ENCODE measurements around the gene TTC33.
A peak's percentile ranks its signal among the peaks of the same experiment; 100 is the strongest.

The TTC33 gene

DNA sequence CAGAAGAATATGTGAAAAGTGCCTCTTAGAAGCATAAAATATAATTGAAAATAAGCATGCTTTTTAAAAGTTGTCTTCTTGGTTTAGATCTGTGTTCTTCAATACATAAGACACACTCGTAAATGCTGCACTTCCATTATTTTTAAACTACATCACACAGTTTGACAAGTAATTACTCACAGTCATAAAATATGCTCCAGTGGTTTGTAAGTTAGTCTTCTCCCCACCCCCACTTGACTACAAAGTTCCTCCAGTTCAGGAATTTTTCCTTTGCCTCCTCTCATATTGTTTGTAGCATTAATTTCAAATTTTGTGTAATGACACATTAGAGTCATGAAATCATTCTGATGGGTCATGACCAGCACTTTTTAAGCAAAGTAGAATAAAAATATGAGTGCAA is 136.3 kb downstream of the TTC33 start:
- Mint-ChIP-seq H3K9me3 (no peaks in the 10 kb centered on the region), H3K27ac (no peak overlapping the region), H3K36me3 (ENCODE audit: low read depth) (no peaks in the 10 kb centered on the region), H3K4me1 (ENCODE audit: low read depth) (peaks cover 50% of the 10 kb centered on the region), H3K27me3 (no peaks in the 10 kb centered on the region), H3K4me3 (no peak overlapping the region)
- no peak for DNase-seq

DNA sequence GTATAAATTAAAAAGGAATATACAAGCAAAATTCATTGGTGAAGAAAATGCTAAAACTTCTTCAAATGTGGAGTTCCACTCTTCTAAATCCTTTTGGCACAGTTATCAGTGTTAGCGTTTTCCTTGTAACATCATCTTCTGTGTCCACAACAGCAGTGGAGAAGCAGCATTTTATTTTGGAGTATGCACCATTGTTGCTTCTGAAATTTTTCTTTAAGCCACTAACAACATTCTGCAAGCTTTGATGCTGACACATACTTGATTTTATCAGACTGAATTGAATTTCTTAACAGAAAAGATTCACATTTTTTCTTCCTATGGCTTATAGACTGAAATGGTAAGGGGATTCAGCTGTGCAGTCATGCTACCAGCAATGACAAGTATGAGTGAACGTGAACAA is 136.8 kb downstream of the TTC33 start:
- Mint-ChIP-seq H3K4me3 (no peak overlapping the region), H3K4me1 (ENCODE audit: low read depth) (peaks cover 48% of the 10 kb centered on the region), H3K27me3 (no peaks in the 10 kb centered on the region), H3K36me3 (ENCODE audit: low read depth) (no peaks in the 10 kb centered on the region), H3K27ac (no peak overlapping the region), H3K9me3 (no peaks in the 10 kb centered on the region)
- DNase-seq: no peak

DNA sequence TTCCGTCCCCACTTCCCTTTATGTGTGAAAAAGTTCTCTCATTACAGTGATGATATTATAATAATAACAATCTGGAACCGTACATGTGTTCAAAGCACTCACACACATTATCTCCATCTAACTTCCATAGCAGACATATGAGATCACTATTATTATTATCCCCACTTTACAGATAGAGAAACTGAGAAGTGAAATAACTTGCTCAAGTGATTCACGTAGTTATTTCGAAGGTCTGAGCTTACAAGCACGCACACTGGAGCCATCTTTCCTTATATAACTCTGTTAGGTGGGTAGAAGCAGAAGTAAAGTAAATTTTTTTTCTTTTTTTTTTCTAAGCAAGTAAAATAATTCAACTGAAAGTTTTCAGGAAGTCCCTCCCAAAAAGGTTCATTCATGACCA is 139.0 kb downstream of the TTC33 start:
- H3K4me3 Mint-ChIP-seq: no peak overlapping the region
- no peak overlapping the region for H3K27ac Mint-ChIP-seq
- H3K4me1 Mint-ChIP-seq (ENCODE audit: low read depth): peaks cover 32% of the 10 kb centered on the region
- no peaks in the 10 kb centered on the region for H3K36me3 Mint-ChIP-seq (ENCODE audit: low read depth)
- H3K9me3 Mint-ChIP-seq: no peaks in the 10 kb centered on the region
- no peak for DNase-seq
- H3K27me3 Mint-ChIP-seq: no peaks in the 10 kb centered on the region

DNA sequence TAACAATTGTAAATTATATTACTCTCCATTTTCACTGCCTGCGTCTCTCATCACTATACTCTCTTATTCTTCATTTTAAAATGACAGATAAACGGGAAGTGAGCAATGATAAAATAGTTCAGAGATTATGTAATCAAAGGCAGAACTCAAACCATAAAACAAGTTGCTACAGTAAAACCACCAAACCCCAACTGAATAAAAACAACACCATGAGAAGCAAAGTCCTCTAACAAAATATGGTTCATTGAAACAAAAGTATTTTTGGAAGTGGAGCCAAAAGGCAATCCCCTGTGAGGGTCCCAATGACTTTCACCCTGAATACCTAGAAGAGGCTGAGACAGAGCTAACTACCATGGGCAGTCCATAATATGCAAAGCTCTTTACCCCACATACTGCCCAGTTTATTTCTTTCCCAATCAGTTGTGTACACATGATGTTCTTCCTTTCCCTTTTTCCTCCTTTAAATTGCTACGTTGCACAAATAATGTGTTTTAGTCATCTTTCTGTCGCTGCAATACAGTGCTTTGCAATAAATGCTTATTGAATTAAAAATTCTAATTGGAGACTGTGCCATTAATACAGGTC is 140.1 kb downstream of the TTC33 start:
- no peak overlapping the region for H3K27ac Mint-ChIP-seq
- H3K36me3 Mint-ChIP-seq (ENCODE audit: low read depth): no peaks in the 10 kb centered on the region
- H3K4me3 Mint-ChIP-seq: no peak overlapping the region
- peaks cover 2% of the 10 kb centered on the region for H3K9me3 Mint-ChIP-seq
- H3K27me3 Mint-ChIP-seq: no peaks in the 10 kb centered on the region
- no peak for DNase-seq
- peaks cover 31% of the 10 kb centered on the region for H3K4me1 Mint-ChIP-seq (ENCODE audit: low read depth)

DNA sequence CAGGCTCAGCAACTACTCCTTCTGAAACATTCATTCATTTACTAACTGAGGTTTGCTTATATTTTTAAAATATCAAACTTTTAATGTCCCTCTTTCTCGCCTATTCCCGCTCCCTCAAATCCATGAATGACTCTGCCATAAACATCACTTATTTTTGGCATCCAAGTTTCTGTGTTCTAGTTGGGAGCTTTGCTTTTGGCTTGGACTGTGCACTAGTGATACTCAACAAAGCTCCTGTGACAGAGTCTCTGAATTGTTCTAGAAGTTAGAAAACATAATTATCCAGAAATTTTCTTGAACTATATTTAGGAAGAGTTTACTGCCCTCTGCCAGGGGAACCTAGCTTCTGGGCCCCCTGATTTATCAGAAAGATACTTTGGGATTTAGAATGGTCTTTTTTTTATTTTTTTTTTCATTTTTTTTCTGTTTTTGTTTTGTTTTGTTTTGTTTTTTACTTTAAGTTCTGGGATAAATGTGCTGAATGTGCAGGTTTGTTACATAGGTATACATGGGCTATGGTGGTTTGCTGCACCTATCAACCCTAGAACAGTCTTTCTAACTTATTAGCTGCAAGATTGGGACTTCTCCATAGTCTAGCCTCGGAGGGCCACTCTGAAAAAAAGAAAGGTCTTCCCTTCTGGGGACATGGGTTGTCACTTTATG is 140.7 kb downstream of the TTC33 start:
- Mint-ChIP-seq H3K4me3 (no peak overlapping the region), H3K9me3 (peaks cover 2% of the 10 kb centered on the region), H3K4me1 (ENCODE audit: low read depth) (peaks cover 31% of the 10 kb centered on the region), H3K27ac (no peak overlapping the region), H3K27me3 (no peaks in the 10 kb centered on the region), H3K36me3 (ENCODE audit: low read depth) (no peaks in the 10 kb centered on the region)
- no peak for DNase-seq

DNA sequence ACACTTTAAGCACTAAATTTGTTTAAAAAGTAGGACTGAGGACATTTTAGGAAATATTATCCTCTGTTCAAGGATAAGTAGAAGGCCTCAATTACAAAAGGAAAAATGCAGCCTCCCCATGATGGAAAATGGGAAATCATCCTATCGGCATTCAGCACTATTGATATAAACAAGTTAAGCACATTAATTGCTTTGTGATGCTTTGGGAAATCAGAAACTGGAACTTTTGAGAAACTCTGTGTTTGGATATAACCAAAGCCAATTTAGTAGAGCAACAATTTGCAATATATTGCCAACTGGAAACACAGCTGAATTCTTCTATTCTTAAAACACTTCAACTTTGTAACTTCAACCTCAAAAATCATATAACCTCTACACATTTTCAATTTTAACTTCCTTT is 141.3 kb downstream of the TTC33 start:
- no peaks in the 10 kb centered on the region for H3K27me3 Mint-ChIP-seq
- H3K4me1 Mint-ChIP-seq (ENCODE audit: low read depth): peaks cover 30% of the 10 kb centered on the region
- H3K36me3 Mint-ChIP-seq (ENCODE audit: low read depth): no peaks in the 10 kb centered on the region
- H3K4me3 Mint-ChIP-seq: no peak overlapping the region
- no peak for DNase-seq
- no peak overlapping the region for H3K27ac Mint-ChIP-seq
- peaks cover 2% of the 10 kb centered on the region for H3K9me3 Mint-ChIP-seq

DNA sequence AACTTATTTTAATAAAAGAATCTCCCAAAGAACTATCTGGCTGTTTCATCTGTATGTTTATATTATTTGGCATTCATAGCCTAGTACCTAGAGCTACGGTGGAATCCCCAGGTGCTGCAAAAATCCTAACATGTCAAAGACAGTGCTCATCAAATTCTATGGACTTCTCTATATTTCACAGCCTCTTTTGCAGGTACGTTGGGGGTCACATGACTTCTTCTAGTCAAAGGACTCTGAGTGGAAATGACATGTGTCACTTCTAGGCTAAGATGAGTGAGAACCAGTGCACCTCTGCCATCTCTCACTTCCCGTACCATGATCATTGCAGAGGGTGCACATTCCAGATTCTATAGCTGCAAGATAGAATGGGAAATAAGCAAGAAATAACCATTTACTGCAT is 148.6 kb downstream of the TTC33 start:
- Mint-ChIP-seq H3K36me3 (ENCODE audit: low read depth) (no peaks in the 10 kb centered on the region), H3K4me1 (ENCODE audit: low read depth) (peaks cover 27% of the 10 kb centered on the region), H3K9me3 (peaks cover 2% of the 10 kb centered on the region), H3K27me3 (no peaks in the 10 kb centered on the region), H3K27ac (no peak overlapping the region), H3K4me3 (no peak overlapping the region)
- no peak for DNase-seq

DNA sequence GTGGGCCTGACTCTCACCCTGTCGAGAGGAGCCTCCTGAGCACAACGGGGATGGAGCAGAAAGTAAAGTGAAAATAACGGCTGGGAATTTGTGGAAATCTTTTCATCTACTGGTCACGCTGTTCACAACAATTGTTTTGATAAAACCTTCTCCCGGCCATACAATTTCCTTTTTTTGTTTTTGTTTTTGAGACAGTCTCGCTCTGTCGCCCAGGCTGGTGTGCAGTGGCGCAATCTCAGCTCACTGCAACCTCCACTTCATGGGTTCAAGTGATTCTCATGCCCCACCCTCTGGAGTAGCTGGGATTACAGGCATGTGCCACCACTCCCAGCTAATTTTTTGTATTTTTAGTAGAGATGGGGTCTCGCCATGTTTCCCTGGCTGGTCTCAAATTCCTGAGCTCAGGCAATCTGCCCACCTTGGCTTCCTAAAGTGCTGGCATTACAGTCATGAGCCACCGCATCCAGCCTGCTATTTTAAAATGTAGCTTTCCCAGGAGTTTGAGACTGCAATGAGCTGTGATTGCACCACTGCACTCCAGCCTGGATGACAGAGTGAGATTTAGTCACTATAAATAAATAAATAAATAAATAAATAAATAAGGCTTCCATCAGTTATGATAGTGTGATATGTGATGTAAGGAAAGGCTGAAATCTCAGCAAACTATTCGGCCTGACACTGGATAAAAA is 149.5 kb downstream of the TTC33 start:
- DNase-seq: no peak
- H3K27ac Mint-ChIP-seq: no peak overlapping the region
- no peaks in the 10 kb centered on the region for H3K27me3 Mint-ChIP-seq
- no peaks in the 10 kb centered on the region for H3K36me3 Mint-ChIP-seq (ENCODE audit: low read depth)
- H3K4me3 Mint-ChIP-seq: peak overlapping the region; percentile 42
- peaks cover 34% of the 10 kb centered on the region for H3K4me1 Mint-ChIP-seq (ENCODE audit: low read depth)
- peaks cover 2% of the 10 kb centered on the region for H3K9me3 Mint-ChIP-seq

DNA sequence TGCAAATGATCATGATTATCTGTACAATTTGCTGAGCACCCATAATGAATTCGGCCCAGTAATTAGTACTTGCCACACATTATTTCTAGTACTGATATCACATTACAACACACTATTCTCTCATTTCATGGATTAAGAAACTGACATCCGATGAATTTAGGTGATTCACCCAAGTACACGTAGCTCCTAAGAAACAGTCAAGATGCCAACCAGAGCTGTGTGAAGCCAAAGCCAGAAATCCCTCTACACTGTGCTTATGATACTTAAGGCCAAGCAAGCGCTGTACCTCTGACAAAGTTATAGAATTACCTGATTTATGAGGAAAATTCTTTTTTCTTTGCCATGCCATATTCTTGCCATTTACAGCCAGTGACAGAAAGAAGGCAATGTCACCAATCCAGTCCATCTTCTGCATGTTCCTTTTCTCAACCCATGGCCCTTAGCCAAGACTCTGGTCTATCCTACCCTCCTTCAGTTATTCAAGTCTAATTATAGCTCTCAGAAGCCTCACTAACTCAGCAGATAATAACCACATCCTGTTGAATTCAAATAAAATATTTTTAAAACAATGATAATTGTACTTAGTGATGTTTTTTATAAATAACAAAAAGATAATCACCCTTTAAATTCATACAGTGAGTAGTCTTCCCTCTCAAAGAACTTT is 150.3 kb downstream of the TTC33 start:
- Mint-ChIP-seq H3K4me3 (no peak overlapping the region), H3K27me3 (no peaks in the 10 kb centered on the region), H3K36me3 (ENCODE audit: low read depth) (no peaks in the 10 kb centered on the region), H3K4me1 (ENCODE audit: low read depth) (peaks cover 41% of the 10 kb centered on the region), H3K9me3 (no peaks in the 10 kb centered on the region), H3K27ac (peak overlapping the region; percentile 50)
- no peak for DNase-seq

DNA sequence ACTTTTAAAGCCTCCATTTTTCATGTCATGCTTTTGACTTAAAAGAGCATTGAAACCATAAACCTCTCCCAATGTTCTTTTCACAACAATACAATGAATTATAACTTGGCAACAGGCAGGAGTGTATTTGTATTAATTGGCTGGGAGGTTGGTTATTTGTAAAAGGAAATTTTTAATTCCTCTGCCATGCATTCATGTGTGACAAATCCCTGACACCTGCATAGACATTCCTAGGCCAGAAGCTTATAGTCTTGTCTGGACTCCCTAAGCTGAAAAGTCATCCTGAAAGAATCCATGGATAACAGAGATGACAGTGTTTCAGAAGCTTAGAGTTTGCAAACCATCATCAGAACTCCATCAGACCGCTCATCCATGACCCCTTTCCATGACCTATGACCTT is 152.4 kb downstream of the TTC33 start:
- no peak overlapping the region for H3K27ac Mint-ChIP-seq
- H3K36me3 Mint-ChIP-seq (ENCODE audit: low read depth): no peaks in the 10 kb centered on the region
- H3K27me3 Mint-ChIP-seq: no peaks in the 10 kb centered on the region
- H3K4me3 Mint-ChIP-seq: no peak overlapping the region
- DNase-seq: no peak
- H3K4me1 Mint-ChIP-seq (ENCODE audit: low read depth): peaks cover 51% of the 10 kb centered on the region
- no peaks in the 10 kb centered on the region for H3K9me3 Mint-ChIP-seq

DNA sequence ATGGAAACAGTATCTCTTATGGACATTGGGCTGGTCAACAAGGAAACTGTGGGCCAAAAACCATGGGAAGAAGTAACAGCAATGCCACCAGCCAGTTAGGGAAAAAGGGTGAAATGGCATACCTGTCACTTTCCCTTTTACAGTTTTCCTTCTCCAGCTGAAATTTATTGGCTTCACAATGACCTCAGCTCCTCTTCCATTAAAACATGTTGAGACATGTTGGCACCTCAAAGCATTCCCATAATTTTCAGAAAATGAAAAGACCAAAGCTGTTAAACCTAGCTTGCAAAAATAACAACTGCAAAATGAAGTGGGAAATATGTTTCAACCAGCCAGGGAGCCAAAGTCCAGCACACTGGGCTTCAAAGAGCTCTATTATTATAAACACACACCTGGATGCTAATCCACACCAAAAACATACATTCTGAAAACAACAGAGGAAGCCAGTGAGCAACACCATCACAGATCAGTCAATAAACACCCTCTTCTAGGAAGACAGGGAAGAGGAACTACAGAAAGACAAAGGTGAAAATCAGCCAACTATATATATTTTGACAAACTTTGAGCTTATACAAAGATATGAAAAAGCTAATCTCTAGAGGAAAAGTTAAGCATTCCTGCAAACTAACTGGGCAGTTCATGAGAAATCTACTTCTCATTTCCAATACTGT is 154.4 kb downstream of the TTC33 start:
- H3K27me3 Mint-ChIP-seq: no peaks in the 10 kb centered on the region
- no peak overlapping the region for H3K27ac Mint-ChIP-seq
- no peak for DNase-seq
- peaks cover 42% of the 10 kb centered on the region for H3K4me1 Mint-ChIP-seq (ENCODE audit: low read depth)
- no peaks in the 10 kb centered on the region for H3K9me3 Mint-ChIP-seq
- H3K4me3 Mint-ChIP-seq: no peak overlapping the region
- no peaks in the 10 kb centered on the region for H3K36me3 Mint-ChIP-seq (ENCODE audit: low read depth)

DNA sequence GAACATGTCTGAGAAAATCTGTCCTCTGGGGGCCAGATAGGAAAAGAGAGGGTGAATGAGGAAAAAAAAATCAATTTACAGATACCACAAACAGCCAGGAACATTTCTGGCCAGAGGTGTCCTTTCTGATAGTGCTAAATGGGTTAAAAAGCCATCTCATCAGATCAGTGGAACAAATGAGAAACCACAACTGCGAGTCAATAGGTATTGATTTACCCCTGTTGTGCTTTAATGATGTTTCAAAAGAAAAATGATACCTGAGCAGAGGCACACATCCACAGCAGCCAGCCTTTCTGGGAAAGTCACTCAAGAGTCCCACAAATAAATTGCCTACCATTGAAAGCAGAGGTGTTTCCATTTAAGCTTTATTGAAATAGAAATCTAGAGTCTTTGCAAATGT is 155.4 kb downstream of the TTC33 start:
- no peak for DNase-seq
- H3K4me3 Mint-ChIP-seq: no peak overlapping the region
- no peak overlapping the region for H3K27ac Mint-ChIP-seq
- no peaks in the 10 kb centered on the region for H3K27me3 Mint-ChIP-seq
- H3K9me3 Mint-ChIP-seq: no peaks in the 10 kb centered on the region
- peaks cover 34% of the 10 kb centered on the region for H3K4me1 Mint-ChIP-seq (ENCODE audit: low read depth)
- no peaks in the 10 kb centered on the region for H3K36me3 Mint-ChIP-seq (ENCODE audit: low read depth)

DNA sequence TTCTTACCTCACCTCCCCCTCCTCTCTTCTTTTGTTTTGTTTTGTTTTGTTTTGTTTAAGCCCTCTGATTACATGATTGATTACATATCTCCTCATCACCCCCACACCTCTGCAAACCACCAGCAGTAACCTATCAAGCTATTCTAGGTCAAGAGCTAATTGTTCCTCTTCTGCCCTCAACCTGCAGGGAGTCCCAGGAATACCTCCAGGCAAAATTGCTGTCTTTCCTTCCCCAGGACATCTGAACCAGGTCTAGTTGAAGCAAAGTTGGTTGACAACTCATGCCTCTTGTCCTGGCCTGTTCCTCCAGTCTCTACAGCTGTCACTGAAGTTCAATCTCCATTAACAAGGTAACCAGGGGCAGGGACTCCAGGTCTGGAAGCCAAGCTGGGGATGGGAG is 156.1 kb downstream of the TTC33 start:
- no peak overlapping the region for H3K27ac Mint-ChIP-seq
- no peak overlapping the region for H3K4me3 Mint-ChIP-seq
- DNase-seq: no peak
- peaks cover 29% of the 10 kb centered on the region for H3K4me1 Mint-ChIP-seq (ENCODE audit: low read depth)
- no peaks in the 10 kb centered on the region for H3K9me3 Mint-ChIP-seq
- no peaks in the 10 kb centered on the region for H3K27me3 Mint-ChIP-seq
- H3K36me3 Mint-ChIP-seq (ENCODE audit: low read depth): no peaks in the 10 kb centered on the region

DNA sequence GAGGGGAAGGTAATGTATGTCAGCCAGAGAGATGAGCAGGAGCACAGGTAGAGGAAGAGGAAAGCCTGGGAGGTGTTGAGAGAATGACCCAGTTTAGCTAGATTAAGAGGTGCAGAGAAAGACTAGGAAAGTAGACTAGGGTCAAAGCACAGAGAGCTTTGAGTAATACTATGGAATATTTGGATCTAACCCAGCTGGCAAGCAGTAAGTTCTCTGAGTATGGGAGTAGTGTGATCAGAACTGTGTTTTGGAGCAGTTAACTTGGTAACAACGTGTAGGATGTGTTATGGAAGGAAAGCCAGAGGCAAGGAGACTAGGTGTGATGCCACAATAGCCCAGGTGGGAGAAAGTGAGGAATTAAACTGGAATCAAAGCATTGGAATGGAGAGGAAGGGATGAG is 160.9 kb downstream of the TTC33 start:
- Mint-ChIP-seq H3K27me3 (no peaks in the 10 kb centered on the region), H3K9me3 (no peaks in the 10 kb centered on the region), H3K36me3 (ENCODE audit: low read depth) (no peaks in the 10 kb centered on the region), H3K4me1 (ENCODE audit: low read depth) (peaks cover 20% of the 10 kb centered on the region), H3K27ac (no peak overlapping the region), H3K4me3 (no peak overlapping the region)
- no peak for DNase-seq
